K562 (cell line): ENCODE data around the gene AZU1. TPM values are rescaled to one million over a fixed set of nuclear protein-coding genes. Genes with fewer than 3 reads are reported as not detected.

Source experiments
- BCL6 ChIP-seq: fragments of 250-450 bp; sonication (Bioruptor Pico); IDR thresholded peaks from 2 replicates; pipeline ENCODE4 v1.4.0; 2020
- CBX2 ChIP-seq: fragments of 200-600 bp; sonication (generic); IDR thresholded peaks from one replicate; pipeline ENCODE4 v1.6.1; 2012; ENCODE audit warnings: mild to moderate bottlenecking, low read length, inconsistent platforms; ENCODE audit not compliant: insufficient read depth, poor library complexity, severe bottlenecking
- CCAR2 ChIP-seq: fragments of 200-400 bp; formaldehyde crosslinking; IDR thresholded peaks from 2 replicates; pipeline ENCODE4 v1.6.1; 2017; ENCODE audit warnings: mild to moderate bottlenecking, low read depth, low read length
- CCNT2 ChIP-seq: IDR thresholded peaks from 2 replicates; pipeline ENCODE4 v1.6.1; 2011; ENCODE audit warnings: borderline replicate concordance, low read depth, mild to moderate bottlenecking, moderate library complexity, mixed read lengths, low read length; ENCODE audit not compliant: insufficient read length; ENCODE audit errors: extremely low read depth
- DIDO1 ChIP-seq: fragments of 450-650 bp; IDR thresholded peaks from 2 replicates; pipeline ENCODE4 v1.6.1; 2016; ENCODE audit warnings: low read depth, missing biosample characterization, missing genetic modification characterization
- FOS ChIP-seq: IDR thresholded peaks from 3 replicates; pipeline ENCODE4 v1.6.1; 2011; ENCODE audit not compliant: insufficient read length; ENCODE audit errors: extremely low read depth
- HNRNPUL1 ChIP-seq: fragments of 200-400 bp; formaldehyde crosslinking; IDR thresholded peaks from 2 replicates; pipeline ENCODE4 v1.6.1; 2017; ENCODE audit warnings: low read length
- KAT8 ChIP-seq: fragments of 450-650 bp; IDR thresholded peaks from 2 replicates; pipeline ENCODE4 v1.6.1; 2016; ENCODE audit warnings: low read depth, mild to moderate bottlenecking
- MCM7 ChIP-seq, 2 experiments: fragments of 450-650 bp; IDR thresholded peaks; 2 replicates each; pipeline ENCODE4 v1.6.1; 2016 to 2018
- SIN3B ChIP-seq: fragments of 450-650 bp; IDR thresholded peaks from 2 replicates; pipeline ENCODE4 v1.6.1; 2017; ENCODE audit warnings: low read depth, mild to moderate bottlenecking, moderate library complexity
- SIX5 ChIP-seq, 2 experiments: IDR thresholded peaks; 2 replicates each; pipeline ENCODE4 v1.6.1; 2011; ENCODE audit warnings: low read length in 2 of 2, borderline replicate concordance in 1 of 2, low read depth in 1 of 2, mild to moderate bottlenecking in 1 of 2, moderate library complexity in 1 of 2; ENCODE audit not compliant: insufficient read depth in 1 of 2
- TEAD2 ChIP-seq: fragments of 450-650 bp; IDR thresholded peaks from 2 replicates; pipeline ENCODE4 v1.6.1; 2016; ENCODE audit warnings: missing genetic modification characterization, control low read depth, missing compliant biosample characterization
- ZC3H4 ChIP-seq: sonication (generic); formaldehyde crosslinking; IDR thresholded peaks from 2 replicates; pipeline ENCODE4 v1.9.0; 2021; ENCODE audit warnings: missing genetic modification reagents, borderline replicate concordance
- ZNF347 ChIP-seq: fragments of 450-650 bp; formaldehyde crosslinking; IDR thresholded peaks from 2 replicates; pipeline ENCODE4 v1.4.0; 2020; ENCODE audit warnings: low read depth, mild to moderate bottlenecking, moderate library complexity
- ZNF75A ChIP-seq: fragments of 450-650 bp; formaldehyde crosslinking; IDR thresholded peaks from 2 replicates; pipeline ENCODE4 v1.4.0; 2020; ENCODE audit warnings: mild to moderate bottlenecking
- polyA plus RNA-seq, 8 experiments: library from polyadenylated mRNA; depleted of rRNA in 4 of 8; stranded (reverse) in 5 of 8; unstranded in 3 of 8; fragments of >200 nt; fragmentation: Nextera tagmentation in 2 of 8; fragmentation: Illumina TruSeq in 1 of 8; extraction: Ambion mirVana in 2 of 8; extraction: Trizol in 1 of 8; gene quantifications; 2 replicates each; pipeline versions ENCODE4 v1.2.1 to v1.2.3, GENCODE V29; 2011 to 2014; ENCODE audit warnings: inconsistent platforms in 1 of 8, missing spikeins in 1 of 8
- total RNA-seq, 7 experiments: library from RNA; depleted of rRNA in 6 of 7; stranded (reverse); fragments of >200 nt in 6 of 7; fragmentation: Illumina TruSeq in 2 of 7; extraction: Trizol in 2 of 7; gene quantifications; 2 replicates each; pipeline versions ENCODE4 v1.2.1 to v1.2.3, GENCODE V29; 2011 to 2021; ENCODE audit warnings: low replicate concordance in 1 of 7
- TF ChIP-seq, protein P1 (sequence below), 3 experiments: fragments of 200-800 bp in 1 of 3; fragments of 250-450 bp in 1 of 3; fragments of 450-650 bp in 1 of 3; sonication (Bioruptor Pico) in 1 of 3; sonication (Bioruptor generic) in 1 of 3; formaldehyde crosslinking in 1 of 3; IDR thresholded peaks; 2 replicates each; pipeline versions ENCODE4 v1.6.1 to v1.8.0; 2016 to 2022; ENCODE audit warnings: mild to moderate bottlenecking in 2 of 3, missing genetic modification characterization in 2 of 3, missing compliant biosample characterization in 1 of 3, moderate library complexity in 1 of 3
- TF ChIP-seq, protein P2 (sequence below): fragments of 250-450 bp; sonication (Bioruptor Pico); IDR thresholded peaks from 2 replicates; pipeline ENCODE4 v1.8.0; 2021; ENCODE audit warnings: moderate library complexity, mild to moderate bottlenecking, inconsistent platforms
- TF ChIP-seq, protein P3 (sequence below): sonication (generic); formaldehyde crosslinking; IDR thresholded peaks from 2 replicates; pipeline ENCODE4 v1.8.0; 2023; ENCODE audit warnings: mild to moderate bottlenecking, missing genetic modification reagents
- TF ChIP-seq, protein P4 (sequence below): fragments of 250-450 bp; sonication (Bioruptor Pico); IDR thresholded peaks from 2 replicates; pipeline ENCODE4 v1.6.1; 2021; ENCODE audit warnings: mild to moderate bottlenecking

Gene AZU1
- total and polyA plus RNA-seq, 9 of the 15 experiments (the other 6 are each of a cell fraction or from before 2014, with no cell fraction given): 0.29 to 1.9 (median 0.59) TPM; not detected in 3

DNA sequence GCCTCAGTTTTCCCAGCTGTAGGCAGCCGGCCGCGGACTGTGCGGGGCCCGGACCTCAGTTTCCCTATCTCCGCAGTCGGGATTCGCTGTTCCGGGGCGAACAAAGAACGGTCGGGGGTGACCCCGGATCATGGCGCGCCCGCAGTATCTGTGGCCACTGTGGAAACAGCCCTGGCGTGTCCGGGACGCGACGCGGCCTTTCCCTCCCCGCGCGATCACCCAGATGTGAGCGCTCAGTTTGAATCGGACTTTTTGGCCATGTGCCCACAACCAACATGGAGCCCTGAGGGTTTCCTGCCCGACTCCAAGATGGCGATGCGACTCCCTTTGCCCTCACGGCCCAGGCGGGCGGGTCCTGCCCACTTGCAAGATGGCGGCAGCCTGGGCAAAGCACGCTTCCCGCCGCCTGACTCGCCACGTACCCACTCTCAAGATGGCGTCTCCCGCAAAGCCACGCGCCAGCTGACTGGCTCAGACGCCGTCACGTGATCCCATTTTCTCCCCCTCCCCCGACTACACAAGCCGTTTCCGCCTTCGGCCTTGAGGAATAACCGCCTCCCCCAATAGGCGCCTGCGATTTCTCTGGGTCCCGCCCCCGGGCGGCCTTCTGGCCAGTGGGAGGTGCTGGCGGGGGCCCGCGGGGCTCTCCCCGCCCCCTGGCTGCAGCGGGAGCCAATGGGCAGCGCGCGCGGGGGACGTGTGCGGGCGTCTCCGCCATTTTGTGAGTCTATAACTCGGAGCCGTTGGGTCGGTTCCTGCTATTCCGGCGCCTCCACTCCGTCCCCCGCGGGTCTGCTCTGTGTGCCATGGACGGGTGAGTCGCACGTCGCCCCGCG lies 30.7 kb upstream of the AZU1 start, which contains the start of gene PTBP1 (continued):
- TF ChIP-seq, protein P1, sequence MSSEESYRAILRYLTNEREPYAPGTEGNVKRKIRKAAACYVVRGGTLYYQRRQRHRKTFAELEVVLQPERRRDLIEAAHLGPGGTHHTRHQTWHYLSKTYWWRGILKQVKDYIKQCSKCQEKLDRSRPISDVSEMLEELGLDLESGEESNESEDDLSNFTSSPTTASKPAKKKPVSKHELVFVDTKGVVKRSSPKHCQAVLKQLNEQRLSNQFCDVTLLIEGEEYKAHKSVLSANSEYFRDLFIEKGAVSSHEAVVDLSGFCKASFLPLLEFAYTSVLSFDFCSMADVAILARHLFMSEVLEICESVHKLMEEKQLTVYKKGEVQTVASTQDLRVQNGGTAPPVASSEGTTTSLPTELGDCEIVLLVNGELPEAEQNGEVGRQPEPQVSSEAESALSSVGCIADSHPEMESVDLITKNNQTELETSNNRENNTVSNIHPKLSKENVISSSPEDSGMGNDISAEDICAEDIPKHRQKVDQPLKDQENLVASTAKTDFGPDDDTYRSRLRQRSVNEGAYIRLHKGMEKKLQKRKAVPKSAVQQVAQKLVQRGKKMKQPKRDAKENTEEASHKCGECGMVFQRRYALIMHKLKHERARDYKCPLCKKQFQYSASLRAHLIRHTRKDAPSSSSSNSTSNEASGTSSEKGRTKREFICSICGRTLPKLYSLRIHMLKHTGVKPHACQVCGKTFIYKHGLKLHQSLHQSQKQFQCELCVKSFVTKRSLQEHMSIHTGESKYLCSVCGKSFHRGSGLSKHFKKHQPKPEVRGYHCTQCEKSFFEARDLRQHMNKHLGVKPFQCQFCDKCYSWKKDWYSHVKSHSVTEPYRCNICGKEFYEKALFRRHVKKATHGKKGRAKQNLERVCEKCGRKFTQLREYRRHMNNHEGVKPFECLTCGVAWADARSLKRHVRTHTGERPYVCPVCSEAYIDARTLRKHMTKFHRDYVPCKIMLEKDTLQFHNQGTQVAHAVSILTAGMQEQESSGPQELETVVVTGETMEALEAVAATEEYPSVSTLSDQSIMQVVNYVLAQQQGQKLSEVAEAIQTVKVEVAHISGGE (CRISPR knock-in tag; IDR thresholded peaks at IDR 0.05): peak in 1 of 3 experiments; percentile 20; a peak in 1 of 6 replicates
- TF ChIP-seq, protein P2, sequence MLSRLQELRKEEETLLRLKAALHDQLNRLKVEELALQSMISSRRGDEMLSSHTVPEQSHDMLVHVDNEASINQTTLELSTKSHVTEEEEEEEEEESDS (CRISPR knock-in tag): no peak
- TF ChIP-seq HNRNPUL1 (no peak), MCM7 (IDR thresholded peaks at IDR 0.05) (no peak), BCL6 (CRISPR knock-in tag) (no peak), ZC3H4 (no peak), DIDO1 (tag) (peak; percentile 58; the same call in 1 of the 2 replicates), CCNT2 (peak; percentile 60), ZNF75A (no peak), SIX5 (IDR thresholded peaks at IDR 0.05; ENCODE audit: borderline replicate concordance in 1 of 2, insufficient read depth in 1 of 2, low read depth in 1 of 2, low read length in 2 of 2) (peak; percentile 85 to 87), TEAD2 (tag) (no peak), SIN3B (0 out of 2 replicates have a peak, but pooled peaks have one; percentile 38), KAT8 (no peak), CCAR2 (no peak), FOS (peak; percentile 96), ZNF347 (CRISPR knock-in tag) (no peak), CBX2 (no peak)
- TF ChIP-seq, protein P3, sequence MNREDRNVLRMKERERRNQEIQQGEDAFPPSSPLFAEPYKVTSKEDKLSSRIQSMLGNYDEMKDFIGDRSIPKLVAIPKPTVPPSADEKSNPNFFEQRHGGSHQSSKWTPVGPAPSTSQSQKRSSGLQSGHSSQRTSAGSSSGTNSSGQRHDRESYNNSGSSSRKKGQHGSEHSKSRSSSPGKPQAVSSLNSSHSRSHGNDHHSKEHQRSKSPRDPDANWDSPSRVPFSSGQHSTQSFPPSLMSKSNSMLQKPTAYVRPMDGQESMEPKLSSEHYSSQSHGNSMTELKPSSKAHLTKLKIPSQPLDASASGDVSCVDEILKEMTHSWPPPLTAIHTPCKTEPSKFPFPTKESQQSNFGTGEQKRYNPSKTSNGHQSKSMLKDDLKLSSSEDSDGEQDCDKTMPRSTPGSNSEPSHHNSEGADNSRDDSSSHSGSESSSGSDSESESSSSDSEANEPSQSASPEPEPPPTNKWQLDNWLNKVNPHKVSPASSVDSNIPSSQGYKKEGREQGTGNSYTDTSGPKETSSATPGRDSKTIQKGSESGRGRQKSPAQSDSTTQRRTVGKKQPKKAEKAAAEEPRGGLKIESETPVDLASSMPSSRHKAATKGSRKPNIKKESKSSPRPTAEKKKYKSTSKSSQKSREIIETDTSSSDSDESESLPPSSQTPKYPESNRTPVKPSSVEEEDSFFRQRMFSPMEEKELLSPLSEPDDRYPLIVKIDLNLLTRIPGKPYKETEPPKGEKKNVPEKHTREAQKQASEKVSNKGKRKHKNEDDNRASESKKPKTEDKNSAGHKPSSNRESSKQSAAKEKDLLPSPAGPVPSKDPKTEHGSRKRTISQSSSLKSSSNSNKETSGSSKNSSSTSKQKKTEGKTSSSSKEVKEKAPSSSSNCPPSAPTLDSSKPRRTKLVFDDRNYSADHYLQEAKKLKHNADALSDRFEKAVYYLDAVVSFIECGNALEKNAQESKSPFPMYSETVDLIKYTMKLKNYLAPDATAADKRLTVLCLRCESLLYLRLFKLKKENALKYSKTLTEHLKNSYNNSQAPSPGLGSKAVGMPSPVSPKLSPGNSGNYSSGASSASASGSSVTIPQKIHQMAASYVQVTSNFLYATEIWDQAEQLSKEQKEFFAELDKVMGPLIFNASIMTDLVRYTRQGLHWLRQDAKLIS (CRISPR knock-in tag): peak; percentile 73; the same call in 1 of the 2 replicates
- TF ChIP-seq, protein P4, sequence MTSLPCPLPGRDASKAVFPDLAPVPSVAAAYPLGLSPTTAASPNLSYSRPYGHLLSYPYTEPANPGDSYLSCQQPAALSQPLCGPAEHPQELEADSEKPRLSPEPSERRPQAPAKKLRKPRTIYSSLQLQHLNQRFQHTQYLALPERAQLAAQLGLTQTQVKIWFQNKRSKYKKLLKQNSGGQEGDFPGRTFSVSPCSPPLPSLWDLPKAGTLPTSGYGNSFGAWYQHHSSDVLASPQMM (CRISPR knock-in tag): no peak
